HG02610 (cell line): Measurements from ENCODE around the gene RIMS4.

Experiments
- ATAC-seq: cut with Tn5 transposase; IDR thresholded peaks from one replicate; pipeline ENCODE4 v1.9.1; 2021; ENCODE audit warnings: mild to moderate bottlenecking, moderate library complexity; ENCODE audit not compliant: unreplicated experiment

The RIMS4 gene

DNA sequence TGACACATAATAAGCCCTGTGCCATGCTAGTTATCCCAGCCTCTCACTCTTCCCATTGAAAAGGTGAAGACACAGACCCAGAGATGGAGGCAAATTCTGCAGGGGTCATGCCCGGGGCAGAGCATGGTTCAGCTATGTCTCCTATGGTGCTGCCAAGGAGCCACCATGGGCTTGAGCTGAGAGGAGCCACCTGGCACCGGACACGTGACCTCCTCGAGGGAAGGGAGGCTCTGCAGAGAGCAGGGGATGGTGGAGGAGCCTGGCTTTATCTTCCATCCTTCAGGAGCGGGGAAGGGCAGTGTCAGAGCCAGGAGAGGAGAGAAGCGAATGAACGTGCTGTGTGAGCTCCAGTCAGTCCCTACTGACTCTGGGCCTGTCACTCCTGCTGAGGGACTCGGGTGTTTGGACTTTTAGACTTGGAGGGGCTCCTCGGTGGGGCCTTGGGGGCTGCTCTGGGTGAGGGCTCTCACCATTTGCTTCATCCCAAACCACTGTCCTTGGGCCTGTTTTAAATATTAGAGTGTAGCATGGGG lies 106.3 kb downstream of the RIMS4 start:
- ATAC-seq, result no peak

DNA sequence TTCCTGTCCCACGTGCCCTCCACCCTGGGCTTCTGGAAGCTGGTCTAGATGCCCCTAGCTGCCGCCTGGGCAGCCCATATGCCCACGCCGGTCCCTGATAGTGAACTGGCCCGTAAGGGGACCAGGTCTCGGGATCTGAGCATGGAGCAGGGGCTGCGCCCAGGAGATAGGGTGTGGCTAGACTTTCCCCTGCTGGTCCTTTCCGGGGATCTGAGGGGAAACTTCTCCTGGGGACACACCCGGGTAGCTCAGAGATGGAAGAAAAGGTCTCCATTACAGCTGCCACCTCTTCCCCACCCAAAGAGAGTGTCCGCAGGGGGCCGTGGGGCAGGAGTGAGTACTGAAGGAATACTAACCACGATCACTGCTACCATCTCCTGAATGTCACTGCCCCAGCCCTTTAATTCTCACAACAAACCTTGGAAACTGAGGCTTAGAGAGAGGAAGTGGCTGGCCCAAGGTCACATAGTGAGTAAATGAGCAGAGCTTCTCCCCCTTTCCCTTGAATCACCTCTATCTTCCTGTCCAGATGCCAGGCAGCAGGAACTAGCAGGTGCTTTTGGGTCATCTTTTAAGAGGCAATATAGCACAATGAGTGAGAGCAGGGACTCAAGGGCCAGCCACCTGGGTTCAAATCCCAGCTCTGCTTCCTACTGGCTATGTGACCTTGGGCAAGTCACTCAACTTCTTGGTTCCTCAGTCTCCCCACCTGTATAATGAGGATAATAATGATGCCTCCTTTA lies 107.0 kb downstream of the RIMS4 start:
- ATAC-seq, result no peak

DNA sequence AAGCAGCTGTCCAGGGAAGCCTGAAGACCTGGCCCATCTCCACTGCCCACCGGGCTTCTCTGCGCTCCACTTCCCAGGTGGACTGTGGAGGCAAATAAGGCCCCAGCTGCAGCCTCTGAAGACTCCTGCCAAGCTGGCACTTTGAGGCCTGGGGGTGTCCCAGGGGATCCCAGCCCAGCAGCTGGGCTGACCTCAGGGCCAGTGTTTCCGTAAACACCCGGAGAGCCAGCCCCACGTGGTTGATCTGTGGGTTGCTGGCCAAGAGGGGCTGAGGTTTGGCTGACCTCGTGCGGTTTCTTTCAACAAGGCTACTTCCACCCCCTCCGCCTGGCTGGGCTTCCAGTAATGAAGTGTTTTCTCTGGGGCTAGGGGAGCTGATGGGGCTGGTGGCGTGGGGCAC lies 107.6 kb downstream of the RIMS4 start:
- ATAC-seq, result no peak

DNA sequence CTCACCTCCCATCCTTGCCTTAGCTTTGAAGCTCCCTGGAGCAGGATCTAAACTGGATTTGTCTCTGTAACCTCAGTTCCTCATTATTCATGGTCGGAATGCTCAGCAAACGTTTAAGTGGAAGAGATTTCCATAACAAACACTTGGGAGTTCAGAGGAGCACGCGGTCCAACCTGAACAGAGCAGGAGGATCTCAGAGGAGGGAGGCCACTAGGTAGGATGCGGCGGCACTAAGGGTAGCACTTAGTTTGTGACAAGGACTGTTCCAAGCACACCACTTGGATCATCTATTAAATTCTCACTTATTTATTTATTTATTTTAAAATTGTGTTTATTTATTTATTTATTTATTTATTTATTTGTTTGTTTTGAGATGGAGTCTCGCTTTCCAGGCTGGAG lies 108.5 kb downstream of the RIMS4 start:
- no peak for ATAC-seq
